ENCODE data around the gene STOM.

DNA sequence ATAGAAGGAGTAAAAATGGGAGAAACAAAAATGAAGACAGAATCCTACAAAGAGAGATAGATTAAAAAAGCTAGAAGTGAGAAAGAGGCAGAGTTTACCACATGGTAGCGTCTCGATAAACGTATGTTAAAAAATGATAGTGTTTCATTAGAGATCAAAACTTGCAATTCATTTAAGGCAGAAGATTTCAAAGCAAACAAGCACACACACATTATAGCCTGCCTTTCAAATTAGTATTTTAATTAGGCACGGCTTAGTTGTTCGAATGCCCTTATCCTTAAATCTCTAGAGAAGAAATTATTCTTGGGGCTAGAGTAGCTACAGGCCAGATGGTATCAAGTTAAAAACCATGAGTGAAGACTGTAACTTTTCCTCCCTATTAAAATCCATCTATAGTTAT, 6.0 kb downstream of the STOM start:
- no peak for TF ChIP-seq REPIN1 (tag by site-specific recombination; IDR thresholded peaks at IDR 0.05; ENCODE audit: low read depth)
- TF ChIP-seq, protein P1, sequence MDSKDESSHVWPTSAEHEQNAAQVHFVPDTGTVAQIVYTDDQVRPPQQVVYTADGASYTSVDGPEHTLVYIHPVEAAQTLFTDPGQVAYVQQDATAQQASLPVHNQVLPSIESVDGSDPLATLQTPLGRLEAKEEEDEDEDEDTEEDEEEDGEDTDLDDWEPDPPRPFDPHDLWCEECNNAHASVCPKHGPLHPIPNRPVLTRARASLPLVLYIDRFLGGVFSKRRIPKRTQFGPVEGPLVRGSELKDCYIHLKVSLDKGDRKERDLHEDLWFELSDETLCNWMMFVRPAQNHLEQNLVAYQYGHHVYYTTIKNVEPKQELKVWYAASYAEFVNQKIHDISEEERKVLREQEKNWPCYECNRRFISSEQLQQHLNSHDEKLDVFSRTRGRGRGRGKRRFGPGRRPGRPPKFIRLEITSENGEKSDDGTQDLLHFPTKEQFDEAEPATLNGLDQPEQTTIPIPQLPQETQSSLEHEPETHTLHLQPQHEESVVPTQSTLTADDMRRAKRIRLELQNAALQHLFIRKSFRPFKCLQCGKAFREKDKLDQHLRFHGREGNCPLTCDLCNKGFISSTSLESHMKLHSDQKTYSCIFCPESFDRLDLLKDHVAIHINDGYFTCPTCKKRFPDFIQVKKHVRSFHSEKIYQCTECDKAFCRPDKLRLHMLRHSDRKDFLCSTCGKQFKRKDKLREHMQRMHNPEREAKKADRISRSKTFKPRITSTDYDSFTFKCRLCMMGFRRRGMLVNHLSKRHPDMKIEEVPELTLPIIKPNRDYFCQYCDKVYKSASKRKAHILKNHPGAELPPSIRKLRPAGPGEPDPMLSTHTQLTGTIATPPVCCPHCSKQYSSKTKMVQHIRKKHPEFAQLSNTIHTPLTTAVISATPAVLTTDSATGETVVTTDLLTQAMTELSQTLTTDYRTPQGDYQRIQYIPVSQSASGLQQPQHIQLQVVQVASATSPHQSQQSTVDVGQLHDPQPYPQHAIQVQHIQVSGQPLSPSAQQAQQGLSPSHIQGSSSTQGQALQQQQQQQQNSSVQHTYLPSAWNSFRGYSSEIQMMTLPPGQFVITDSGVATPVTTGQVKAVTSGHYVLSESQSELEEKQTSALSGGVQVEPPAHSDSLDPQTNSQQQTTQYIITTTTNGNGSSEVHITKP (tag by site-specific recombination; IDR thresholded peaks at IDR 0.05), result no peak
